Large intestine (tissue), 12 donors: Measurements from ENCODE around the gene TARS1. TPM values are rescaled to one million over a fixed set of nuclear protein-coding genes. Genes with fewer than 3 reads are reported as not detected.
A peak's percentile ranks its signal among the peaks of the same experiment; 100 is the strongest.

Source experiments
- DNase-seq, 2 donors: peaks; one replicate each; pipeline versions ENCODE4 v3.0.0 to v3.0.0-alpha.2; 2013
- H3K27ac ChIP-seq: one replicate; pipeline ENCODE4 v1.5.1; 2013; ENCODE audit warnings: low read length
- H3K27me3 ChIP-seq: 2 replicates; pipeline ENCODE4 v1.6.1; 2013; ENCODE audit warnings: low read length; ENCODE audit not compliant: control insufficient read depth, insufficient read depth
- H3K36me3 ChIP-seq: 2 replicates; pipeline ENCODE4 v1.6.1; 2013; ENCODE audit warnings: low read length; ENCODE audit not compliant: control insufficient read depth, insufficient read depth
- H3K4me1 ChIP-seq: one replicate; pipeline ENCODE4 v1.6.1; 2013; ENCODE audit warnings: low read length; ENCODE audit not compliant: control insufficient read depth, insufficient read depth
- H3K4me3 ChIP-seq: one replicate; pipeline ENCODE4 v1.5.1; 2013; ENCODE audit warnings: low read length
- H3K9me3 ChIP-seq: one replicate; pipeline ENCODE4 v1.6.1; 2013; ENCODE audit warnings: mild to moderate bottlenecking, low read depth, low read length, moderate library complexity; ENCODE audit not compliant: control insufficient read depth
- WGBS: methylation state at CpG from one replicate; pipeline ENCODE4 v1.1.5; 2013; ENCODE audit warnings: low lambda C conversion rate; ENCODE audit not compliant: insufficient coverage; 5-methylcytosine and 5-hydroxymethylcytosine counted together
- long read RNA-seq, 11 donors: transcript quantifications; one replicate each; lab custom pipeline, GENCODE V29; 2026
- polyA plus RNA-seq: library from polyadenylated mRNA; unstranded; fragments of 120-200 nt; gene quantifications from one replicate; pipeline ENCODE4 v1.2.1, GENCODE V29; 2013

TARS1 gene
- 75.9 TPM for polyA plus RNA-seq
- long read RNA-seq, donor 1, full-length matches to known transcripts: 3 of 3 reads
- long read RNA-seq, donor 1, partial matches to known transcripts: 0 of 3 reads
- long read RNA-seq, donor 1, other reads (novel, unspliced or antisense): 0 of 3 reads
- long read RNA-seq, donor 2, full-length matches to known transcripts: 10 of 10 reads
- long read RNA-seq, donor 2, partial matches to known transcripts: 0 of 10 reads
- long read RNA-seq, donor 2, other reads (novel, unspliced or antisense): 0 of 10 reads
- long read RNA-seq, donor 3, full-length matches to known transcripts: 29 of 34 reads
- long read RNA-seq, donor 3, partial matches to known transcripts: 5 of 34 reads
- long read RNA-seq, donor 3, other reads (novel, unspliced or antisense): 0 of 34 reads
- long read RNA-seq, donor 4, full-length matches to known transcripts: 2 of 2 reads
- long read RNA-seq, donor 4, partial matches to known transcripts: 0 of 2 reads
- long read RNA-seq, donor 4, other reads (novel, unspliced or antisense): 0 of 2 reads
- long read RNA-seq, donor 5, full-length matches to known transcripts: 6 of 6 reads
- long read RNA-seq, donor 5, partial matches to known transcripts: 0 of 6 reads
- long read RNA-seq, donor 5, other reads (novel, unspliced or antisense): 0 of 6 reads
- long read RNA-seq, donor 6, full-length matches to known transcripts: 18 of 25 reads
- long read RNA-seq, donor 6, partial matches to known transcripts: 7 of 25 reads
- long read RNA-seq, donor 6, other reads (novel, unspliced or antisense): 0 of 25 reads
- long read RNA-seq, donor 7, full-length matches to known transcripts: 4 of 4 reads
- long read RNA-seq, donor 7, partial matches to known transcripts: 0 of 4 reads
- long read RNA-seq, donor 7, other reads (novel, unspliced or antisense): 0 of 4 reads
- long read RNA-seq, donor 8, full-length matches to known transcripts: 13 of 13 reads
- long read RNA-seq, donor 8, partial matches to known transcripts: 0 of 13 reads
- long read RNA-seq, donor 8, other reads (novel, unspliced or antisense): 0 of 13 reads
- long read RNA-seq, donor 9, full-length matches to known transcripts: 11 of 11 reads
- long read RNA-seq, donor 9, partial matches to known transcripts: 0 of 11 reads
- long read RNA-seq, donor 9, other reads (novel, unspliced or antisense): 0 of 11 reads
- long read RNA-seq, donor 10, full-length matches to known transcripts: 17 of 17 reads
- long read RNA-seq, donor 10, partial matches to known transcripts: 0 of 17 reads
- long read RNA-seq, donor 10, other reads (novel, unspliced or antisense): 0 of 17 reads
- long read RNA-seq, donor 11, full-length matches to known transcripts: 10 of 10 reads
- long read RNA-seq, donor 11, partial matches to known transcripts: 0 of 10 reads
- long read RNA-seq, donor 11, other reads (novel, unspliced or antisense): 0 of 10 reads

DNA sequence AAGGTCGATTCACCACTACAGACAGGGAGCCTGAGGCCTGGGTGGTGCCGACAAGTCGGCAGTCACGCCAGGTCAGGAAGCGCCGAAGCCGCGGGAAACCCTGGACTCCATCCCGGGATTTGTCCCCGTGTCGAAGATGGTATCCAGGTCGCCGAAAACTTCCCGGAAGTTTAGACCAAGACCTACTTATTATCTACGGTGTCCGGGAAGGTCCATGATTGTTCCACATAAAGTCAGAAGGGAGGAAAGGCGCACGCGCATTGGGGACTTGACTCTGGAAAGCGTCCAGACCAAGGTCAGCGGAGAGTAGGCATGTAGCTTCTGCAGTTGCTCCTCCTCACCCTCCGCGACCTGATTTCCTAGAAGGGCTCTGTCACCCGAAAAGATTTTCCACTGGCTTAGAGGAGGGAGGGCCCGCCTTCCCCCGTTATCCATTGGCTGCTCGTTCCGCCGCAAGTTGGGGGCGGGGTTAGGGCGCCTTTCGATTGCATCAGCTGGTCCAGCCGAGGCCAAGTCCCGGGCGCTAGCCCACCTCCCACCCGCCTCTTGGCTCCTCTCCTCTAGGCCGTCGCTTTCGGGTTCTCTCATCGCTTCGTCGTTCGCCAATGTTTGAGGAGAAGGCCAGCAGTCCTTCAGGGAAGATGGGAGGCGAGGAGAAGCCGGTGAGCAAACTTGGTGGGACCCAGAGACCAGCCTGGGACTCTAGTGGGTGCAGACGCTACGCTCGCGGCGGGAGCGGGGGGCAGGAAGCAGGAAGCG, at the start of gene TARS1:
TSS of gene TARS1 (plus strand) at position 484 of the 759 bp plus-strand sequence. CDS start at position 606, 122 bp downstream.
- Histone ChIP-seq H3K4me1 (peaks cover 5% of the 10 kb centered on the region), H3K27ac (peak within 1 kb of the TSS; percentile 97), H3K36me3 (peaks cover 6% of the 10 kb centered on the region), H3K27me3 (no peaks in the 10 kb centered on the region), H3K4me3 (peak within 1 kb of the TSS; percentile 93), H3K9me3 (no peaks in the 10 kb centered on the region)
- DNase-seq: peak; percentile 99 to 100
- WGBS: no CpG with 5 or more reads among the region's 52 CpGs

GRCh38 chr5:33398501-33398900, 42.3 kb upstream of the TARS1 start:
- WGBS: no CpG with 5 or more reads among the region's 1 CpG
- Histone ChIP-seq H3K4me1 (no peaks in the 10 kb centered on the region), H3K27ac (no peak overlapping the region), H3K36me3 (no peaks in the 10 kb centered on the region), H3K27me3 (no peaks in the 10 kb centered on the region), H3K9me3 (no peaks in the 10 kb centered on the region), H3K4me3 (no peak overlapping the region)
- no peak for DNase-seq

GRCh38 chr5:33400675-33401074, 40.1 kb upstream of the TARS1 start:
- H3K4me1 ChIP-seq: no peaks in the 10 kb centered on the region
- no peak for DNase-seq
- WGBS: 67% methylated on average over 2 of the region's 4 CpGs

DNA sequence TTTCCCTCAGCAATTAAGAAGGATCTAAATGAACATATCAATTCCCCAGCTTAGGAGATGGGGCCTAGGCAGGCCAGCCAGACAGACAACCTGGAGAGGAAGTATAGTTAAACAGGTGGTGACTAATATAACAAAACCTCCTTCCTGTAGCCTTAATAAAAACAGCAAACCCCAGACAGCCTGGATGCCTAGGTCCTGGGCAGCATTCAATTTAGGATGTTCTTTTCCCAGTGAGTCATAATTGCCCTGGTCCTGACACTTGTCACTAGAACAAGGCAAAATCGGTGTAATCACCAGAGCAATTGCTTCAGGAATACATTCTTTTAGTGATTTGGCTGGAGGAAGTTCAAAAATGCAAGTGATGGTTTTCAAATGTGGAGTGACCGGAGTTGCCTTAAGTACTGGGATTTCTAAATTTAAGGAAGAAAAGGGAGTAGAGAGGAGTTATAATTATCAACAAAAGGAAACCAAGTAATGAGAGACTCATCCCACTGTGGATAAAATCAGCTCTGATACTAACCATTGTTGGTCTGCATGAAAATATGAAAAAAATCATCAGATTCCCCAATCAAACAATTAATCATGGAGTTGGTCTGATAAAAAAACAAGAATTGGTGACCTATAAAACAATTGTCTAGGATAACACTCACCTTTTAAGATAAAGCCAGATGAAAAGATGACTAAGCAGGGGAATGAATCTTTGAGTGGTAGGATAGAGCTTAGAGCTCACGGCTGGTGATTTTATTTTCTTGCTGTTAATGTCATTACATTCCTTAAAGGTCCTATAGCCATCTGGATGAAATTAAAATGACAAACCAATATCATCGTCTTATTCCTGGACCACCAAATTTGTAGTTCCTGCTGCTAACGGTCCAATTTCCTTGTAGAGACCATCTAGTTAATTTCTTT, 39.0 kb upstream of the TARS1 start:
- WGBS: 30% methylated on average over 2 of the region's 5 CpGs
- Histone ChIP-seq H3K4me3 (no peak overlapping the region), H3K4me1 (no peaks in the 10 kb centered on the region), H3K9me3 (no peaks in the 10 kb centered on the region), H3K27ac (no peak overlapping the region), H3K27me3 (no peaks in the 10 kb centered on the region), H3K36me3 (no peaks in the 10 kb centered on the region)
- no peak for DNase-seq

More at GRCh38 chr5:33400675-33401074, 40.1 kb upstream of the TARS1 start:
- no peaks in the 10 kb centered on the region for H3K9me3 ChIP-seq
- H3K27me3 ChIP-seq: no peaks in the 10 kb centered on the region
- H3K27ac ChIP-seq: no peak overlapping the region
- no peaks in the 10 kb centered on the region for H3K36me3 ChIP-seq
- H3K4me3 ChIP-seq: no peak overlapping the region

DNA sequence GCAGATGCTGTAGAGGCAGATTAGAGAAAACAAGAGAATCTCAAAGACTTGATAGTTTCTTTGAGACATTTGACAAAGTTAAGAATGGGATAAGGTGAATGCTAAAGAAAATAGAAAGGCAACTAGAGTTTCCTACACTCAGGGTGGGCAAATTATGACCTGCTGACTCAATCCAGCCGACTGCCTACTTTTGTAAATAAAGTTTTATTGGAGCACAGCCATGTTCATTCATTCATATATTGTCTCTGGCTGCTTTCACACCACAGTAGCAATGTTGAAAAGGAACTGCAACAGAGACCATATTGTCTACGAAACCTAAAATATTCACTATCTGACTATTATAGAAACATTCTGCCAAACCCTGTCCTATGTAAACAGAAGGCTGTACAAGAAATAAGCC, 37.6 kb upstream of the TARS1 start:
- DNase-seq: no peak
- Histone ChIP-seq H3K27ac (no peak overlapping the region), H3K27me3 (no peaks in the 10 kb centered on the region), H3K9me3 (no peaks in the 10 kb centered on the region), H3K4me1 (no peaks in the 10 kb centered on the region), H3K4me3 (no peak overlapping the region), H3K36me3 (no peaks in the 10 kb centered on the region)
- WGBS: 100% methylated on average over 1 of the region's 2 CpGs

GRCh38 chr5:33408816-33409215, 31.9 kb upstream of the TARS1 start:
- DNase-seq: no peak
- 80% methylated on average over 1 of the region's 2 CpGs for WGBS
- Histone ChIP-seq H3K27ac (no peak overlapping the region), H3K4me1 (no peaks in the 10 kb centered on the region), H3K27me3 (no peaks in the 10 kb centered on the region), H3K4me3 (no peak overlapping the region), H3K36me3 (no peaks in the 10 kb centered on the region), H3K9me3 (no peaks in the 10 kb centered on the region)

- no peaks in the 10 kb centered on the region for H3K4me1 ChIP-seq
Observed at GRCh38 chr5:33409435-33410170, 31.2 kb upstream of the TARS1 start.

DNA sequence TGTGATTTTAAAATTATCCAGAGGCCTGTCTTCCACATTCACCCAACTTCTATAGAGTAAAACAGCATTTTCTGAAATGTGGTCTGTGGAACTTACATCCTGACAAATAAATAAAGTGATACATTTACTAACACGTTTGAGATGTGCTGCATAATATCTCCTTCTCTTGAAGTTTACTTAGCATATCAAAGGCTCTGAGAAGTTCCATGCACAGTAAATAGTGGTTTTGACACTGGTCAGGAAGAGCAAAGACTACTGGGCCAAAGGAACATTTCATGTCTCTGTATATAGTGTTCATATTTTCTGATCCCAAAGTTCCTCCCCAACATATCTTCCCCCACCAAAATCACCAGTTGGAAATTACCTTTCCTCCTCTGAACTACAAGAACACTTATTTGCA, 30.5 kb upstream of the TARS1 start:
- H3K36me3 ChIP-seq: no peaks in the 10 kb centered on the region
- H3K27ac ChIP-seq: no peak overlapping the region
- WGBS: no CpG with 5 or more reads among the region's 1 CpG
- no peaks in the 10 kb centered on the region for H3K4me1 ChIP-seq
- H3K27me3 ChIP-seq: no peaks in the 10 kb centered on the region
- H3K4me3 ChIP-seq: no peak overlapping the region
- DNase-seq: no peak
- no peaks in the 10 kb centered on the region for H3K9me3 ChIP-seq

More at GRCh38 chr5:33409435-33410170, 31.2 kb upstream of the TARS1 start:
- Histone ChIP-seq H3K27ac (no peak overlapping the region), H3K4me3 (no peak overlapping the region), H3K27me3 (no peaks in the 10 kb centered on the region), H3K9me3 (no peaks in the 10 kb centered on the region), H3K36me3 (no peaks in the 10 kb centered on the region)
- WGBS: 93% methylated on average over 3 of the region's 7 CpGs
- peak in 1 of 2 donors; percentile 14 for DNase-seq
